Nephron (organoid): ENCODE results near the gene PKNOX2.
A peak's percentile ranks its signal among the peaks of the same experiment; 100 is the strongest.

Source experiments
- H3K27ac Mint-ChIP-seq, 3 experiments: 2 replicates each; pipeline ENCODE4 v1.8.0; 2020; ENCODE audit warnings: mixed read lengths in 3 of 3, mild to moderate bottlenecking in 2 of 3, moderate library complexity in 1 of 3
- H3K27me3 Mint-ChIP-seq: 2 replicates; pipeline ENCODE4 v1.8.0; 2021; ENCODE audit warnings: low read depth, mild to moderate bottlenecking, moderate library complexity, mixed read lengths
- H3K36me3 Mint-ChIP-seq: 2 replicates; pipeline ENCODE4 v1.8.0; 2020; ENCODE audit warnings: low read depth, mixed read lengths
- H3K4me1 Mint-ChIP-seq: 2 replicates; pipeline ENCODE4 v1.8.0; 2020; ENCODE audit warnings: mixed read lengths
- H3K4me3 Mint-ChIP-seq, 3 experiments: 2 replicates each; pipeline ENCODE4 v1.8.0; 2020; ENCODE audit warnings: mild to moderate bottlenecking in 3 of 3, mixed read lengths in 3 of 3, moderate library complexity in 2 of 3
- H3K9me3 Mint-ChIP-seq: 2 replicates; pipeline ENCODE4 v1.8.0; 2020; ENCODE audit warnings: mixed read lengths
- CTCF ChIP-seq, 3 experiments: fragments of 200-600 bp; sonication (generic); IDR thresholded peaks; one replicate each; pipeline ENCODE4 v1.5.0; 2021; ENCODE audit warnings: antibody characterized with exemption in 3 of 3; ENCODE audit not compliant: unreplicated experiment in 3 of 3

PKNOX2 gene

GRCh38 chr11:125414121-125414520 is 249.6 kb downstream of the PKNOX2 start:
- H3K27me3 Mint-ChIP-seq: no peaks in the 10 kb centered on the region
- H3K36me3 Mint-ChIP-seq: peaks cover 45% of the 10 kb centered on the region
- no peak for TF ChIP-seq CTCF (IDR thresholded peaks at IDR 0.05; ENCODE audit: unreplicated experiment in 3 of 3)
- no peaks in the 10 kb centered on the region for H3K9me3 Mint-ChIP-seq
- H3K4me3 Mint-ChIP-seq: no peak overlapping the region
- no peak overlapping the region for H3K27ac Mint-ChIP-seq
- peaks cover 6% of the 10 kb centered on the region for H3K4me1 Mint-ChIP-seq

GRCh38 chr11:125416981-125417935 is 252.7 kb downstream of the PKNOX2 start:
- Mint-ChIP-seq H3K4me3 (no peak overlapping the region), H3K27ac (no peak overlapping the region), H3K4me1 (no peaks in the 10 kb centered on the region), H3K36me3 (peaks cover 34% of the 10 kb centered on the region), H3K27me3 (no peaks in the 10 kb centered on the region), H3K9me3 (no peaks in the 10 kb centered on the region)
- no peak for TF ChIP-seq CTCF (IDR thresholded peaks at IDR 0.05; ENCODE audit: unreplicated experiment in 3 of 3)

DNA sequence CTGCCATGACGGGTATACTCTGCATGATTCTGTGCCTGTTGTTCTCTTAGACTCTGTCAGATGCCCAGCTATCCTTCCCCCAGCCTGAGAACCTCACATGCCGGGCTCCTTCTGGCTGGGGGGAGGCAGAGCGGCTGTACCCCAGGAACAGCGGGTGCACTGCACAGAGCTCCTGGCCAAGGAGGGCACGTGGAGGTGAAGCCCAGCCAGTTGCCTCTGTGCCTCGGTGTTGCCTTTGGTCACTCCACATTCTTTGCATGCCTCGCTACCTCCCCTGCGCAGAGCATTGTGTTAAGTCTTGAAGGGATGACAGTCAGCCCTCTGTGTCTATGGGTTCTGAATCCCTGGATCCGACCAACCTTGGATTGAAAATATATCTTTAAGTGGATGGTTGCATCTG is 253.8 kb downstream of the PKNOX2 start:
- Mint-ChIP-seq H3K27ac (no peak overlapping the region), H3K4me3 (no peak overlapping the region), H3K36me3 (peaks cover 26% of the 10 kb centered on the region), H3K9me3 (no peaks in the 10 kb centered on the region), H3K27me3 (no peaks in the 10 kb centered on the region), H3K4me1 (no peaks in the 10 kb centered on the region)
- no peak for TF ChIP-seq CTCF (IDR thresholded peaks at IDR 0.05; ENCODE audit: unreplicated experiment in 3 of 3)

DNA sequence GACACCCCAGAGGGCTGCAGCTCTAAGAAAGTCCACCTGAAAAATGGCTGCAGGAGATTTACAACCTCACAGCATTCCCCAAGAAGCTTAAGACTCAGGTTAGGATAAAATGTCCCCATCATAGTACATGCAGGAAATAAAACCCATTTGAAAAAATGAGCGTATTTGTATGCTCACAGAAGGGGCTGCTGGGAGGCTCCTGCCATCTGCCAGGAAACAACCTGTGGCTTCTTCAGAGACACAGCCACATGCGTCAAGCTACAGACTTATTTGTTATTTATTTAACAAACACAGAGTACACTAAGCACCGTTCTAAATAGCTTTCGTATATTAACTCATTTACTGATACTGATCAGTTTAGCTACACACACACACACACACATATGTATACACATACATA is 258.1 kb downstream of the PKNOX2 start:
- no peaks in the 10 kb centered on the region for H3K27me3 Mint-ChIP-seq
- TF ChIP-seq CTCF (IDR thresholded peaks at IDR 0.05; ENCODE audit: unreplicated experiment in 3 of 3): no peak
- H3K27ac Mint-ChIP-seq: no peak overlapping the region
- H3K4me1 Mint-ChIP-seq: no peaks in the 10 kb centered on the region
- H3K4me3 Mint-ChIP-seq: no peak overlapping the region
- no peaks in the 10 kb centered on the region for H3K9me3 Mint-ChIP-seq
- peaks cover 11% of the 10 kb centered on the region for H3K36me3 Mint-ChIP-seq

GRCh38 chr11:125423247-125423849 is 258.8 kb downstream of the PKNOX2 start:
- Mint-ChIP-seq H3K27ac (no peak overlapping the region), H3K36me3 (peaks cover 5% of the 10 kb centered on the region), H3K27me3 (no peaks in the 10 kb centered on the region), H3K4me3 (no peak overlapping the region), H3K4me1 (no peaks in the 10 kb centered on the region), H3K9me3 (no peaks in the 10 kb centered on the region)
- TF ChIP-seq CTCF (IDR thresholded peaks at IDR 0.05; ENCODE audit: unreplicated experiment in 3 of 3): peak in 1 of 3 experiments; percentile 30
